Psoas muscle (tissue), 8 donors: ENCODE results near the gene FBXW11. TPM values are rescaled to one million over a fixed set of nuclear protein-coding genes. Genes with fewer than 3 reads are reported as not detected.
"Not testable (repeated sequence)": the region's sequence is repeated elsewhere in the genome, so short reads cannot be mapped to it uniquely, and the experiment has no call there.

Experiments used
- ATAC-seq, 4 donors: fragments of 200-7000 bp; cut with Tn5 transposase; one replicate each; pipeline ENCODE4 v1.9.1; 2020; ENCODE audit warnings: moderate library complexity in 3 of 4, mild to moderate bottlenecking in 2 of 4
- DNase-seq, 2 donors: peaks; one replicate each; pipeline ENCODE4 v3.0.0-alpha.2; 2020
- H3K27ac ChIP-seq: fragments of 200-600 bp; one replicate; pipeline ENCODE4 v1.8.0; 2022
- H3K27me3 ChIP-seq, 3 donors: fragments of 200-600 bp in 1 of 3; one replicate each; pipeline versions ENCODE4 v1.6.1 to v1.8.0; 2013 to 2022; ENCODE audit warnings: low read length in 2 of 3, mild to moderate bottlenecking in 2 of 3, moderate library complexity in 1 of 3; ENCODE audit not compliant: insufficient read depth in 3 of 3
- H3K36me3 ChIP-seq, 2 donors: fragments of 200-600 bp in 1 of 2; one replicate each; pipeline versions ENCODE4 v1.6.1 to v1.8.0; 2013 to 2022; ENCODE audit warnings: low read depth in 1 of 2, mild to moderate bottlenecking in 1 of 2, moderate library complexity in 1 of 2; ENCODE audit not compliant: insufficient read depth in 1 of 2
- H3K4me1 ChIP-seq: fragments of 200-600 bp; one replicate; pipeline ENCODE4 v1.8.0; 2022
- H3K4me3 ChIP-seq: fragments of 200-600 bp; one replicate; pipeline ENCODE4 v1.8.0; 2022; ENCODE audit warnings: mild to moderate bottlenecking
- H3K9me3 ChIP-seq: fragments of 200-600 bp; one replicate; pipeline ENCODE4 v1.8.0; 2022
- WGBS, 3 donors: extraction: QIAGEN DNeasy Blood & Tissue Kit; methylation state at CpG; one replicate each; pipeline versions ENCODE4 v1.1.6 to v1.1.7; 2013; 5-methylcytosine and 5-hydroxymethylcytosine counted together
- intact Hi-C, 2 donors: fragments of 100-400 bp; cut with DNase I; formaldehyde crosslinking; loops; one replicate each; pipeline versions ENCODE4 v1.11.0 to v1.14.2; 2022
- polyA plus RNA-seq, 3 donors: library from polyadenylated mRNA; stranded (reverse); fragments of 200-250 nt; gene quantifications; one replicate each; pipeline ENCODE4 v1.2.3, GENCODE V29; 2013
- total RNA-seq, 4 donors: library from RNA; stranded (reverse); fragmentation: NEBNext Ultra II Directional in 2 of 4; extraction: Animal tissue kit (Norgen Biotek cat#: 25700) in 2 of 4; gene quantifications; one replicate each; pipeline versions ENCODE4 v1.2.1 to v1.2.4, GENCODE V29; 2021 to 2023
- TF ChIP-seq, protein P1 (sequence below): fragments of 200-600 bp; IDR thresholded peaks from one replicate; pipeline ENCODE4 v1.8.0; 2022; ENCODE audit warnings: antibody characterized with exemption
- donor health status: healthy with polysubstance abuse.
- donor health status: DM: no; HTN: no; CAD: no; lungs with moderate emphysema.
- donor health status: Bipolar disorder and iron deficiency.
- donor health status: healthy.
- donor health status: DM: yes; HTN: yes; CAD: no.
- donor health status: DM: no; HTN: no; CAD: no.
- donor health status: DM: no; HTN: no; CAD: no.
- donor health status: DM: yes; HTN: yes; CAD: no.

Gene FBXW11
- total and polyA plus RNA-seq, 7 donors: 14.7 to 62.8 (median 50.1) TPM

DNA sequence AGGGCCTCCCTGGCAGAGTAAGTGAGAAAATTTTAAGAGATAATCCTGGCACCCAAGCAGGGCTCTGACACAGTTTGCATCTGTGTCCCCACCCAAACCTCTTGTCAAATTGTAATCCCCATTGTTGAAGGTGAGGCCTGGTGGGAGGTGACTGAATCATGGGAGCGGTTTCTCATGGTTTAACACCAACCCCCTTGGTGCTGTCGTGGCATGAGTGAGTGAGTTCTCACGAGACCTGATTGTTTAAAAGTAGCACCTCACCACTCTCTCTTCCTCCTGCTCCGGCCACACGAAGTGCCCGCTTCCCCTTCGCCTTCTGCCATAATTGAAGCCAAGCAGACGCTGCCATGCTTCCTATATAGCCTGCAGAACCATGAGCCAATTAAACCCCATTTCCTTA lies 80.1 kb downstream of the FBXW11 start:
- no peaks in the 10 kb centered on the region for H3K36me3 ChIP-seq
- no peaks in the 10 kb centered on the region for H3K27me3 ChIP-seq
- 89 to 95% (median 95%) methylated on average over 8 of the region's 8 CpGs for WGBS, 3 donors
- TF ChIP-seq, protein P1, sequence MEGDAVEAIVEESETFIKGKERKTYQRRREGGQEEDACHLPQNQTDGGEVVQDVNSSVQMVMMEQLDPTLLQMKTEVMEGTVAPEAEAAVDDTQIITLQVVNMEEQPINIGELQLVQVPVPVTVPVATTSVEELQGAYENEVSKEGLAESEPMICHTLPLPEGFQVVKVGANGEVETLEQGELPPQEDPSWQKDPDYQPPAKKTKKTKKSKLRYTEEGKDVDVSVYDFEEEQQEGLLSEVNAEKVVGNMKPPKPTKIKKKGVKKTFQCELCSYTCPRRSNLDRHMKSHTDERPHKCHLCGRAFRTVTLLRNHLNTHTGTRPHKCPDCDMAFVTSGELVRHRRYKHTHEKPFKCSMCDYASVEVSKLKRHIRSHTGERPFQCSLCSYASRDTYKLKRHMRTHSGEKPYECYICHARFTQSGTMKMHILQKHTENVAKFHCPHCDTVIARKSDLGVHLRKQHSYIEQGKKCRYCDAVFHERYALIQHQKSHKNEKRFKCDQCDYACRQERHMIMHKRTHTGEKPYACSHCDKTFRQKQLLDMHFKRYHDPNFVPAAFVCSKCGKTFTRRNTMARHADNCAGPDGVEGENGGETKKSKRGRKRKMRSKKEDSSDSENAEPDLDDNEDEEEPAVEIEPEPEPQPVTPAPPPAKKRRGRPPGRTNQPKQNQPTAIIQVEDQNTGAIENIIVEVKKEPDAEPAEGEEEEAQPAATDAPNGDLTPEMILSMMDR: no peak
- H3K4me1 ChIP-seq: peaks cover 3% of the 10 kb centered on the region
- no peaks in the 10 kb centered on the region for H3K9me3 ChIP-seq
- intact Hi-C loops: no loop called here
- no peak for DNase-seq
- no peak for ATAC-seq
- H3K4me3 ChIP-seq: no peak overlapping the region
- no peak overlapping the region for H3K27ac ChIP-seq

DNA sequence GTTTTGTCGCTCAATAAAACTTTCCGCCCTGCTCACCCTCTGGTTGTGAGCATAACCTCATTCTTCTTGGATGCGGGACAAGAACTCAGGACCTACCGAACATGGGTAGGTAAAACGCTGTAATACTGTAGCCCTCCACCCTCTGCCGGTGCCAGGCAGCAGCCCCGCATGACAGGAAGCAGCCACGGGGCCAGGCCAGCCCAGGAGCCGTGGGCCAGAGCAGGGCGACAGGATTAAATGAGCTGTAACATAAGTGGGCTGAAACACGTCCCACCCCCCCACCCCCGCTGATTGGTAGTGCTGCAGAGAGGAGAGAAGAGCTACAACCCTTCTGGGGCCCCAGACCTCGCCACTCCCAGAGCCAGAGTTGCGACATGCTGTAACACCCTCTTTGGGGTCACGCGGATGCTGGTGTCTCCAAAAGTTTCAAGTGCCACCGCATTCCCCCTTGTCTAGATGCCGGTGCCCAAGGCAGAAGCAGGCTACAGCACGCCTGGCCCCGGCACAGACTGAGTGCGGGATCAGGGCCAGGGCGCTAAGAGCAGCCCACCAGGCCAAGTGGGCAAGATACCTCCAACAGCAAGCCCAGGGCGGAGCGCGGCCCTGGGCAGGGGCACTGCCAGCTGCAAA lies 81.8 kb downstream of the FBXW11 start:
- intact Hi-C loops: no loop called here
- 97 to 98% (median 98%) methylated on average over 25 of the region's 25 CpGs for WGBS, 3 donors
- Histone ChIP-seq H3K4me1 (peaks cover 3% of the 10 kb centered on the region), H3K4me3 (no peak overlapping the region), H3K9me3 (no peaks in the 10 kb centered on the region), H3K36me3 (no peaks in the 10 kb centered on the region), H3K27me3 (no peaks in the 10 kb centered on the region), H3K27ac (no peak overlapping the region)
- ATAC-seq: no peak
- TF ChIP-seq, protein P1: no peak
- no peak for DNase-seq

DNA sequence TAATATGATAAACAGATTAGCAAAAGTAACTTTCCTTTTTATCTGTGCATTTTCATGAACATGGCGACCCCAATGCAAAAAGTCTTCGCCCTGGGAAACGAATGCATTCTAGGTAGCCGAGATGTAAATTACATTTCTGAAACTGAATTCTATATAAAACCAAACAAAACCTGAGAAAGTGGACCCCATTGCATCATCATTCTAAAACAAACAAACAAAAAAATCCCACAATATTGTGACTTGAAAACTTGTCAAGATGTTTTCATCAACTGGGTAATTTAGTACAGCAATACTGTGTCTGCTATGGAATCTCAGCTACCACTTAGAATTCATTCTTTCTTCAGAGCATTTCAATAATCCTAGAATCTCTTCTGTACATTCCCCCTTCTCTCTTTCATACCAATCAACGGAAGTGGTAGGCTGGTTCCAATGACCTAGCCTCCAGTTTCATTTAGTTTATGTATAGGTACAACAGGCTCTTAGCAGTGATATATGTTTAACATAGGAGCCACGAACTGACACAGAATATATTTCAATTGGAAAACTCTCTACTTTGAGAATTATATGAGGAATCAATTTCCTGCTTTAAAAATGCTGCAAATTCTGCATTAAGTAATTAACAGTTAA lies 85.6 kb downstream of the FBXW11 start:
- TF ChIP-seq, protein P1: no peak
- DNase-seq (no peak), ATAC-seq (no peak)
- Histone ChIP-seq H3K4me3 (no peak overlapping the region), H3K27ac (no peak overlapping the region), H3K9me3 (no peaks in the 10 kb centered on the region), H3K4me1 (peaks cover 10% of the 10 kb centered on the region), H3K36me3 (no peaks in the 10 kb centered on the region), H3K27me3 (no peaks in the 10 kb centered on the region)
- 84 to 87% (median 86%) methylated on average over 6 of the region's 6 CpGs for WGBS, 3 donors
- intact Hi-C loops: no loop called here

DNA sequence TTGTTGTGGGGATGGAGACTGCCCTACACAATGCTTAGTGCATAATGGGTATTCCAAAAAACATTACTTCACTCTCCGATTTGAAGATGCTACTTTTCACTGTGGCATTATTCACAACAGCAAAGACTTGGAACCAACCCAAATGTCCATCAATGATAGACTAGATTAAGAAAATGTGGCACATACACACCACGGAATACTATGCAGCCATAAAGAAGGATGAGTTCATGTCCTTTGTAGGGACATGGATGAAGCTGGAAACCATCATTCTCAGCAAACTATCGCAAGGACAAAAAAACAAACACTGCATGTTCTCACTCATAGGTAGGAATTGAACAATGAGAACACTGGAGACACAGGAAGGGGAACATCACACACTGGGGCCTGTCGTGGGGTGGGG lies 90.7 kb downstream of the FBXW11 start:
- intact Hi-C loops: loop anchor here in 1 of 2 donors (10.0 kb wide), 1 partner anchor 89 kb away; the partner anchor contains the start of gene FBXW11
- H3K9me3 ChIP-seq, H3K27ac ChIP-seq, ATAC-seq, DNase-seq, H3K27me3 ChIP-seq, H3K36me3 ChIP-seq, H3K4me3 ChIP-seq: not testable (repeated sequence)
- H3K4me1 ChIP-seq: peaks cover 21% of the 10 kb centered on the region
- WGBS, 3 donors: 93 to 96% (median 95%) methylated on average over 4 of the region's 4 CpGs

DNA sequence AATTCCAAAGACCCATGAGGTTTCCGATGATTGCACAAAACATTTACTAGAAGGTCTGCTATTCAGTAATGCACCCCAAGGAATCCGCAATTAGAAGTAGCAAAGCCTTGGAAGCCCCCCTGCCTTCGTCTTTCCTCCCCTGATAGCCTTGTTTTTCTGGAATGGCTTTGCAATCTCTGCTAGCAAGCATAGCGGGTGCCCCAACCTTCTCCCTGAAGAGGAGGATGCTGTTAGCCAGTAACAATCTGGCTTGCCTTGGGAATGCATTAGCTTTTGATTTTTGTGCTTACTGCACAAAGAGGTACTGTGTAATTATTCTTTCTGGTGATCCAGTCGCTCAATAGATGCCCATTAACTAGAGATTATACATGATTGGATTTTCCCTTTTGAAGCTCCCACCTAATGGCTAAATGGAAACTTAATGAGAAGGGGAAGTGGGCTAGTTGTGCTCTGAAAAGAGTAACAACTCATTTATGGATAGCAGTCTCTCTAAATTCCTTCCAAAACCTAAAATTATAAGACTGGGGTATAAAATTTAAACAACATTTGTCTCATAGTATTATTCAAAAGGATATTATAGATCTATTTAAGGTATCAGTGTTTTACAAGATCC lies 91.6 kb downstream of the FBXW11 start:
- H3K27me3 ChIP-seq: no peaks in the 10 kb centered on the region
- peaks cover 0 to 7% of the 10 kb centered on the region in 2 donors for H3K36me3 ChIP-seq
- H3K4me3 ChIP-seq: no peak overlapping the region
- intact Hi-C loops: loop anchor here (5.0 to 10.0 kb wide), 3 partner anchors 90 to 272 kb away; partner anchors contain the start of genes FBXW11 (in 1 of the 2) and STK10 (in 1 of the 2)
- H3K9me3 ChIP-seq: no peaks in the 10 kb centered on the region
- peaks cover 21% of the 10 kb centered on the region for H3K4me1 ChIP-seq
- H3K27ac ChIP-seq: no peak overlapping the region
- WGBS, 3 donors: 81 to 94% (median 89%) methylated on average over 5 of the region's 5 CpGs
- no peak for ATAC-seq
- TF ChIP-seq, protein P1: no peak
- no peak for DNase-seq
